Fibroblast of mammary gland (primary cell): Measurements from ENCODE around the gene TEPSIN.
A peak's percentile ranks its signal among the peaks of the same experiment; 100 is the strongest.

Experiments
- DNase-seq: peaks from one replicate; pipeline ENCODE4 v3.0.0-alpha.2; 2010; ENCODE audit warnings: low read depth
- H3K4me3 ChIP-seq: 2 replicates; pipeline ENCODE4 v1.5.1; 2011; ENCODE audit warnings: low read depth, mild to moderate bottlenecking, low read length, moderate library complexity; ENCODE audit not compliant: control insufficient read depth
- CTCF ChIP-seq: conservative IDR thresholded peaks from 2 replicates; pipeline ENCODE4 v1.5.1; 2011; ENCODE audit warnings: low read depth, low read length, inconsistent platforms; ENCODE audit not compliant: control insufficient read depth, insufficient read depth

TEPSIN gene

GRCh38 chr17:81241203-81241602 is 2.3 kb upstream of the TEPSIN start:
- DNase-seq, result no peak
- H3K4me3 ChIP-seq, result no peak overlapping the region
- no peak for TF ChIP-seq CTCF

DNA sequence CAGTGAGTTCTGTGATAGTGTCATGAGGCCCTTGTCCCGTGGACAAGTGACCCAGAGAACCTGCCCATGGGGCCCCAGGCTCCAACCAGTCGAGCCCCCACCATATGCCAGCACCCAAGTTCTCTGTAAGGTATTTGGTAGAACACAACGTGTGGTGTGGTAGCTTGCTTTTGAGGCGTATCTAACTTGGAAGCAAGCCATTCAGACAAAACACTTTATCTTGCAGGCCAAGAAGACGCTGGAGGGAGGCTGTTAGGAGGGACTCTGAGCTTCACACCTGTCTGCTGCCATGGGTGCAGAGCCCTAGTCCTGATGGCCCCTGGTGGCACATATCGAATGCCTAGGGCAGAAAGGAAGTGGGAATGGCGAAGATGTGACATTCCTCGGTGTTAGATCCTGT is 1.9 kb upstream of the TEPSIN start:
- DNase-seq, result no peak
- TF ChIP-seq CTCF, result no peak
- H3K4me3 ChIP-seq, result no peak overlapping the region

- TF ChIP-seq CTCF, result no peak
- peak overlapping the region; percentile 67 for H3K4me3 ChIP-seq
- no peak for DNase-seq
These were observed 1.1 kb upstream of the TEPSIN start for GRCh38 chr17:81239714-81240555.

DNA sequence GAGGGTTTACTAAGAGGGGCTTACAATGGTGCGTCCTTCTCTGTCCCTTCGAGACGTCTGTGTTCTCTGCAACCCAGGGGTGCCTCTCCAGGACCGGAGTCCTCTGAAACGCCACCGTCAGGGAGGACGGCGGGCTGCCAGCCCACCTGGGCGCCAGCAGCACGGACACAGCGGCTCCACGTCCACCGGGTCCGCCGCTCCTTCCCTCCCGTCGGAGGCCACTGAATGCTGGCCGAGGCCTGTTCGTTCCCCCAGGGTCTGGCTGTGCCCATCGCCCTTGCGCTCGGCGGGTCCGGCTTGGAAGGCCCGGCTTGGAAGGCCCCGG is 403 bp downstream of the TEPSIN start:
- DNase-seq, result no peak
- peak overlapping the region; percentile 61 for H3K4me3 ChIP-seq
- no peak for TF ChIP-seq CTCF

GRCh38 chr17:81237591-81238489 is 1.0 kb downstream of the TEPSIN start:
- DNase-seq, result no peak
- H3K4me3 ChIP-seq, result peak overlapping the region; percentile 61
- TF ChIP-seq CTCF, result no peak

- DNase-seq, result no peak
- no peak overlapping the region for H3K4me3 ChIP-seq
- no peak for TF ChIP-seq CTCF
These were observed 2.1 kb downstream of the TEPSIN start for GRCh38 chr17:81236784-81237183.
